ENCODE measurements around the gene NUP62. TPM values are rescaled to one million over a fixed set of nuclear protein-coding genes. Genes with fewer than 3 reads are reported as not detected.

The NUP62 gene
- total RNA-seq, 5 donors from 2014 or later (not counting 1 experiment from before 2014, with no cell fraction given), result 36.2 to 67.5 (median 59.5) TPM

DNA sequence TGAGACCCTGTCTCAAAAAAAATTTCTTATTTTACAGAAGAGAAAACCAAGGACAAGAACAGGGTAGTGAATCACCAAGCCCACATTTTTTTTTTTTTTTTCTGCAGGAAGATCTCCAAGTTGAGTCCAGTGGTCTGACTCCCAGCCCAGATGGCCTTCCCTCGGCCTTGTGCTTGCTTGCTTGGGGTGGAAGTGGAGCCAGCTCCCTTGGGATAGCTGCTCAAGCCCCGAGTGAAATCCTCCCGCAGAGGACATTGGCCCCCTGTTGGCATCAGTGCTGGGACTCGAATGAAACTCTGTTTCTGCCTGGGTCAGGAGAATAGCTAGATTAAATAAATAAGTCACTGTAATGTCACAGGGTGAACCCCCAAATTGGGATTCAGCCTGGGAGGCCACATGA lies 9.4 kb upstream of the NUP62 start:
- Histone ChIP-seq H3K27me3 (replicated peaks in 1 of 2; ENCODE audit: control insufficient read depth in 2 of 2, extremely low read depth in 1 of 2, insufficient read depth in 2 of 2, low read length in 1 of 2) (peaks cover 0 to 7% of the 10 kb centered on the region in 2 experiments), H3K9me3 (no peaks in the 10 kb centered on the region), H3K36me3 (ENCODE audit: control insufficient read depth in 2 of 2, extremely low read depth in 1 of 2, insufficient read depth in 1 of 2, low read length in 1 of 2) (no peaks in the 10 kb centered on the region), H3K4me3 (ENCODE audit: control insufficient read depth in 1 of 2, extremely low read depth in 1 of 2, low read length in 1 of 2) (no peak overlapping the region), H3K27ac (ENCODE audit: low read length) (no peak overlapping the region), H3K4me1 (ENCODE audit: control insufficient read depth in 1 of 2, extremely low read depth in 1 of 2, insufficient read depth in 2 of 2, low read length in 2 of 2) (peaks cover 5 to 18% of the 10 kb centered on the region in 2 experiments)
- DNase-seq (no peak), ATAC-seq (replicated peaks in 1 of 4) (no peak)
- ChIA-PET CTCF (interaction anchor here in 1 of 2 donors (0.7 kb wide), 1 partner anchor 67 kb away, joined by 3 read pairs; no protein-coding TSS in a partner anchor), POLR2A (no interaction called here)
- H3K4me3 Mint-ChIP-seq, result no peak overlapping the region
- peaks cover 3 to 4% of the 10 kb centered on the region in 2 donors for H3K27me3 Mint-ChIP-seq
- no peaks in the 10 kb centered on the region for H3K9me3 Mint-ChIP-seq
- WGBS (ENCODE audit: insufficient coverage), result 92% methylated on average over 4 of the region's 4 CpGs
- H3K27ac Mint-ChIP-seq, result no peak overlapping the region
- peaks cover 8 to 11% (median 10%) of the 10 kb centered on the region in 3 donors for H3K4me1 Mint-ChIP-seq
- no peaks in the 10 kb centered on the region for H3K36me3 Mint-ChIP-seq

DNA sequence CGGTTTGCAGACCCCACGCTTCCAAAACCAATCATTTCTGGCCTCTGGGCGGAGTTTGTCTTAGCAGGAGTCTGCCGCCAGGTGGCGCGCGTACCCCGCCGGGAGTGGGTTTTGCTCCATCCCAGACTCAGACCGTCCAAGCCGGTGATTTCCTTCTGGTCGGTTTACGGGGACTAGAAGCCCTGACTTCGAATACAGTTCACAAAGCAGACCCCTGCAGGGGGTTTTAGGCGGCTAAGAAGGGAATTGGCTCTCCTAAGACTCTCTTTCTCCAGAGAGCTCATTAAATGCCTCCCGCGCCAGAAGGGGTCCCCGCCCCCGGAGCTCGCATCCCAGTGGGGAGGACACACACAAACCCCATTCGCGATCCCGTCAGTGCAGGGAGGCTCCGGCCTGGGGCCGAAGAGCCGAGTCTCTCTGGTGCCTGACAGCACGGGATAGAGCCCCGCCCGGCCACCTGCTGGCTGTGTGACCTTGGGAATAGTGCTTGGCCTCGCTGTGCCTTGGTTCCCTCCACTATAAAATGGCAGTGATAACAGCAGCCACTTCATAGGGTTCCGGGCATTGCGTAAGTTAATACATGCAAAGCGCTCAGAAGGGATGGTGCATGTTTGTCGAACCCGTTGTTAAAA lies 8.6 kb upstream of the NUP62 start:
- DNase-seq, result peak; percentile 13 to 86 (median 65)
- peak; percentile 68 to 80 (median 69) for ATAC-seq (replicated peaks in 1 of 4)
- H3K9me3 ChIP-seq, result no peaks in the 10 kb centered on the region
- 38% methylated on average over 21 of the region's 35 CpGs for whole genome bisulfite sequencing (ENCODE audit: insufficient coverage)
- Mint-ChIP-seq H3K27me3 (no peaks in the 10 kb centered on the region), H3K27ac (no peak overlapping the region), H3K36me3 (no peaks in the 10 kb centered on the region), H3K9me3 (no peaks in the 10 kb centered on the region), H3K4me1 (peaks cover 16 to 18% (median 17%) of the 10 kb centered on the region in 3 donors), H3K4me3 (no peak overlapping the region)
- H3K36me3 ChIP-seq (ENCODE audit: control insufficient read depth in 2 of 2, extremely low read depth in 1 of 2, insufficient read depth in 1 of 2, low read length in 1 of 2), result no peaks in the 10 kb centered on the region
- H3K4me3 ChIP-seq (ENCODE audit: control insufficient read depth in 1 of 2, extremely low read depth in 1 of 2, low read length in 1 of 2), result peak overlapping the region; percentile 6 to 10
- CTCF ChIA-PET, result interaction anchor here (0.5 to 1.3 kb wide), 2 partner anchors 46 to 114 kb away, joined by 3 read pairs; no protein-coding TSS in a partner anchor
- H3K4me1 ChIP-seq (ENCODE audit: control insufficient read depth in 1 of 2, extremely low read depth in 1 of 2, insufficient read depth in 2 of 2, low read length in 2 of 2), result peaks cover 10 to 26% of the 10 kb centered on the region in 2 experiments
- no peak overlapping the region for H3K27ac ChIP-seq (ENCODE audit: low read length)
- POLR2A ChIA-PET, result no interaction called here
- H3K27me3 ChIP-seq (replicated peaks in 1 of 2; ENCODE audit: control insufficient read depth in 2 of 2, extremely low read depth in 1 of 2, insufficient read depth in 2 of 2, low read length in 1 of 2), result peaks cover 0 to 7% of the 10 kb centered on the region in 2 experiments

DNA sequence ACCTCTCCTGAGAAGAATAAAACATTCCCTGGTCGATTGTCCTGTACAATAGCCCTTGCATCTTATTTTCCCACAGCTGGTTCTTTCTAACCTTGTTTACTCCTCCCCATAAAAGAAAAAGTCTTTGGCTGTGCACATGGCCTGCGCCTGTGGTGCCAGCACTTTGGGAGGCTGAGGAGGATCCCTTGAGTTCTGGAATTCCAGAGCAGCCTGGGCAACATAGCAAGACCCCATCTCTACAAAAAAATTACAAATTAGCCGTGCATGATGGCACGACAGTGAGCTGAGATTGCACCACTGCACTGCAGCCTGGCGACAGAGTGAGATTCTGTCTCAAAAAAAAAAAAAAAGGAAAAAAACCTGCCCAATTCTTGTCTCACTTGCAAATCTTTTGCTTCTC lies 7.2 kb upstream of the NUP62 start:
- Histone ChIP-seq H3K9me3 (no peaks in the 10 kb centered on the region), H3K27me3 (replicated peaks in 1 of 2; ENCODE audit: control insufficient read depth in 2 of 2, extremely low read depth in 1 of 2, insufficient read depth in 2 of 2, low read length in 1 of 2) (peaks cover 0 to 7% of the 10 kb centered on the region in 2 experiments), H3K27ac (ENCODE audit: low read length) (no peak overlapping the region), H3K4me3 (ENCODE audit: control insufficient read depth in 1 of 2, extremely low read depth in 1 of 2, low read length in 1 of 2) (no peak overlapping the region), H3K4me1 (ENCODE audit: control insufficient read depth in 1 of 2, extremely low read depth in 1 of 2, insufficient read depth in 2 of 2, low read length in 2 of 2) (peaks cover 17 to 34% of the 10 kb centered on the region in 2 experiments), H3K36me3 (ENCODE audit: control insufficient read depth in 2 of 2, extremely low read depth in 1 of 2, insufficient read depth in 1 of 2, low read length in 1 of 2) (no peaks in the 10 kb centered on the region)
- H3K9me3 Mint-ChIP-seq, result no peaks in the 10 kb centered on the region
- H3K4me3 Mint-ChIP-seq, result no peak overlapping the region
- DNase-seq, result no peak
- 77% methylated on average over 4 of the region's 5 CpGs for WGBS (ENCODE audit: insufficient coverage)
- ChIA-PET CTCF (no interaction called here), POLR2A (no interaction called here)
- ATAC-seq (replicated peaks in 1 of 4), result no peak
- no peaks in the 10 kb centered on the region for H3K27me3 Mint-ChIP-seq
- H3K27ac Mint-ChIP-seq, result peak overlapping the region in 1 of 2 donors; percentile 63
- no peaks in the 10 kb centered on the region for H3K36me3 Mint-ChIP-seq
- H3K4me1 Mint-ChIP-seq, result peaks cover 26 to 28% (median 26%) of the 10 kb centered on the region in 3 donors

DNA sequence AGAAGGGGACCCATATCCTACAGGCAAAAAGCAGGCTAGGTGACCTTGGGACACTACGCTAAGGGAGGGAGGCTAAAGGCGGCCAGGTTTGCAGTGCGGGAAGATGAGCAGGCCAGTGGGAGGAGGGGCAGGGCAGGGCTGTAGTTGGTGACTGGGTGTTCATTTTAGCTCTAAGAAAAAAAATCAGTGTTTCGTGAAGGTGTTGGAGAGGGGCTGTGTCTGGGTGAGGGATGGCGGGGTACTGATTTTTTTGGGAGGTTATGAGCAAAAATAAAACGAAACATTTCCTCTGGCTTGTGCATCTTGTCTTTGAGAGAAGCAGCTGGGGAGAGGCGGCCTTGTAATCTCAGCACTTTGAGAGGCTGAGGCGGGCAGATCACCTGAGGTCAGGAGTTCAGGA lies 4.3 kb upstream of the NUP62 start:
- 91% methylated on average over 6 of the region's 8 CpGs for WGBS (ENCODE audit: insufficient coverage)
- no peaks in the 10 kb centered on the region for H3K36me3 ChIP-seq (ENCODE audit: control insufficient read depth in 2 of 2, extremely low read depth in 1 of 2, insufficient read depth in 1 of 2, low read length in 1 of 2)
- Mint-ChIP-seq H3K4me3 (peak overlapping the region in 1 of 3 donors; percentile 99), H3K4me1 (peaks cover 42 to 51% (median 46%) of the 10 kb centered on the region in 3 donors), H3K36me3 (no peaks in the 10 kb centered on the region), H3K27me3 (no peaks in the 10 kb centered on the region), H3K9me3 (no peaks in the 10 kb centered on the region), H3K27ac (peak overlapping the region; percentile 4 to 71)
- CTCF ChIA-PET, result interaction anchor here in 1 of 2 donors (0.7 kb wide), 1 partner anchor 64 kb away, joined by 3 read pairs; no protein-coding TSS in a partner anchor
- no peaks in the 10 kb centered on the region for H3K27me3 ChIP-seq (replicated peaks in 1 of 2; ENCODE audit: control insufficient read depth in 2 of 2, extremely low read depth in 1 of 2, insufficient read depth in 2 of 2, low read length in 1 of 2)
- no peak overlapping the region for H3K27ac ChIP-seq (ENCODE audit: low read length)
- ATAC-seq (replicated peaks in 1 of 4) (no peak), DNase-seq (no peak)
- no peaks in the 10 kb centered on the region for H3K9me3 ChIP-seq
- peaks cover 22 to 52% of the 10 kb centered on the region in 2 experiments for H3K4me1 ChIP-seq (ENCODE audit: control insufficient read depth in 1 of 2, extremely low read depth in 1 of 2, insufficient read depth in 2 of 2, low read length in 2 of 2)
- H3K4me3 ChIP-seq (ENCODE audit: control insufficient read depth in 1 of 2, extremely low read depth in 1 of 2, low read length in 1 of 2), result peak overlapping the region in 1 of 2 donors; percentile 44
- POLR2A ChIA-PET, result no interaction called here

DNA sequence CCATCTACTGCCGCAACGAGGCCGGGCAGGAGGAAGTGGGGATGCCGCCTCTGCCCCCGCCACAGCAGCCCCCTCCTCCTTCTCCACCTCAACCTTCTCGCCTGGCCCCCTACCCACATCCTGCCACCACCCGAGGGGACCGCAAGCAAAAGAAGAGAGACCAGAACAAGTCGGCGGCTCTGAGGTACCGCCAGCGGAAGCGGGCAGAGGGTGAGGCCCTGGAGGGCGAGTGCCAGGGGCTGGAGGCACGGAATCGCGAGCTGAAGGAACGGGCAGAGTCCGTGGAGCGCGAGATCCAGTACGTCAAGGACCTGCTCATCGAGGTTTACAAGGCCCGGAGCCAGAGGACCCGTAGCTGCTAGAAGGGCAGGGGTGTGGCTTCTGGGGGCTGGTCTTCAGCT lies 3.4 kb upstream of the NUP62 start:
- ChIA-PET POLR2A (interaction anchor here in 1 of 2 donors (0.6 kb wide), 2 partner anchors 37 to 41 kb away, joined by 3 to 7 read pairs; no protein-coding TSS in a partner anchor), CTCF (interaction anchor here in 1 of 2 donors (0.5 kb wide), 1 partner anchor 216 kb away, joined by 3 read pairs; no protein-coding TSS in a partner anchor)
- Histone ChIP-seq H3K27me3 (replicated peaks in 1 of 2; ENCODE audit: control insufficient read depth in 2 of 2, extremely low read depth in 1 of 2, insufficient read depth in 2 of 2, low read length in 1 of 2) (no peaks in the 10 kb centered on the region), H3K4me3 (ENCODE audit: control insufficient read depth in 1 of 2, extremely low read depth in 1 of 2, low read length in 1 of 2) (peak overlapping the region; percentile 17 to 56), H3K9me3 (no peaks in the 10 kb centered on the region), H3K27ac (ENCODE audit: low read length) (peak overlapping the region; percentile 44), H3K36me3 (ENCODE audit: control insufficient read depth in 2 of 2, extremely low read depth in 1 of 2, insufficient read depth in 1 of 2, low read length in 1 of 2) (no peaks in the 10 kb centered on the region), H3K4me1 (ENCODE audit: control insufficient read depth in 1 of 2, extremely low read depth in 1 of 2, insufficient read depth in 2 of 2, low read length in 2 of 2) (peaks cover 27 to 57% of the 10 kb centered on the region in 2 experiments)
- H3K4me1 Mint-ChIP-seq, result peaks cover 50 to 60% (median 55%) of the 10 kb centered on the region in 3 donors
- WGBS (ENCODE audit: insufficient coverage), result 25% methylated on average over 10 of the region's 25 CpGs
- H3K9me3 Mint-ChIP-seq, result no peaks in the 10 kb centered on the region
- peak overlapping the region; percentile 48 to 71 for H3K27ac Mint-ChIP-seq
- DNase-seq (peak in 34 of 35 experiments; percentile 17 to 66 (median 46)), ATAC-seq (replicated peaks in 1 of 4) (peak in 2 of 4 experiments; percentile 13 to 18)
- peak overlapping the region; percentile 37 to 99 (median 41) for H3K4me3 Mint-ChIP-seq
- no peaks in the 10 kb centered on the region for H3K27me3 Mint-ChIP-seq
- peaks cover under 1% of the 10 kb centered on the region for H3K36me3 Mint-ChIP-seq

DNA sequence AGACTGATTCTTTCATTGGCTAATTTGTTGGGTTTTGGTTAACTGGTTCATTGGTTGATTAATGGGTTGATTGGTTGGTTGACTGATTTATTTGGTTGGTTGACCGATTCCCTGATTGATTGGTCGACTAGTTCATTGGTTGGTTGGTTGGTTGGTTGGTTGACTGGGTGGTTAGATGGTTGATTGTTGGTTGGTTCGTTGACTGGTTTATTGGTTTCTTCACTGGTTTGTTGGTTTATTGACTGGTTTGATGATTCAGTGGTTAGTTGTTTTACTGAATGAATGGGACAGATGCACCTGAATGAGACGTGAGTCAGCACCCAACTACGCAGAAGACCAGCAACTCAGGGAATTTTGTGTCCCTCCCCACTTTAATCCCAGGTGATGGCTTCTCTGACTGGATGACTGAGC lies 2.7 kb upstream of the NUP62 start:
- Mint-ChIP-seq H3K27me3 (no peaks in the 10 kb centered on the region), H3K4me3 (peak overlapping the region in 1 of 3 donors; percentile 99), H3K9me3 (no peaks in the 10 kb centered on the region), H3K27ac (peak overlapping the region in 1 of 2 donors; percentile 55), H3K4me1 (peaks cover 53 to 64% (median 61%) of the 10 kb centered on the region in 3 donors), H3K36me3 (peaks cover 7% of the 10 kb centered on the region)
- ChIA-PET CTCF (no interaction called here), POLR2A (interaction anchor here in 1 of 2 donors (0.6 kb wide), 1 partner anchor 37 kb away, joined by 3 read pairs; no protein-coding TSS in a partner anchor)
- H3K9me3 ChIP-seq, result no peaks in the 10 kb centered on the region
- H3K36me3 ChIP-seq (ENCODE audit: control insufficient read depth in 2 of 2, extremely low read depth in 1 of 2, insufficient read depth in 1 of 2, low read length in 1 of 2), result peaks cover 3 to 6% of the 10 kb centered on the region in 2 donors
- ATAC-seq (replicated peaks in 1 of 4) (no peak), DNase-seq (no peak)
- H3K4me1 ChIP-seq (ENCODE audit: control insufficient read depth in 1 of 2, extremely low read depth in 1 of 2, insufficient read depth in 2 of 2, low read length in 2 of 2), result peaks cover 30 to 60% of the 10 kb centered on the region in 2 experiments
- no peaks in the 10 kb centered on the region for H3K27me3 ChIP-seq (replicated peaks in 1 of 2; ENCODE audit: control insufficient read depth in 2 of 2, extremely low read depth in 1 of 2, insufficient read depth in 2 of 2, low read length in 1 of 2)
- H3K4me3 ChIP-seq (ENCODE audit: control insufficient read depth in 1 of 2, extremely low read depth in 1 of 2, low read length in 1 of 2), result no peak overlapping the region
- 84% methylated on average over 4 of the region's 5 CpGs for WGBS (ENCODE audit: insufficient coverage)
- no peak overlapping the region for H3K27ac ChIP-seq (ENCODE audit: low read length)

Data from T-cell (primary cell).